ENCODE data around the gene ALDH3A1.
"Not testable (repeated sequence)": the region's sequence is repeated elsewhere in the genome, so short reads cannot be mapped to it uniquely, and the experiment has no call there.

ALDH3A1 gene

GRCh38 chr17:19747829-19748806, at the start of gene ALDH3A1:
TSS of gene ALDH3A1 (minus strand) at chr17:19748298. CDS start at chr17:19745129, 3,169 bp downstream.
- DNase-seq, result no peak

GRCh38 chr17:19796457-19796856, 48.4 kb upstream of the ALDH3A1 start:
- no peak for DNase-seq

- no peak for DNase-seq
Measured at GRCh38 chr17:19791918-19792550, 43.9 kb upstream of the ALDH3A1 start.

- no peak for DNase-seq
Measured at GRCh38 chr17:19787733-19788357, 39.7 kb upstream of the ALDH3A1 start.

- DNase-seq, result no peak
Measured at GRCh38 chr17:19785854-19786253, 37.8 kb upstream of the ALDH3A1 start.

GRCh38 chr17:19781488-19782458, 33.7 kb upstream of the ALDH3A1 start:
- DNase-seq, result no peak

- no peak for DNase-seq
Measured at GRCh38 chr17:19780846-19781245, 32.7 kb upstream of the ALDH3A1 start.

- no peak for DNase-seq
Measured at GRCh38 chr17:19773534-19773933, 25.4 kb upstream of the ALDH3A1 start.

GRCh38 chr17:19771971-19772630, 24.0 kb upstream of the ALDH3A1 start:
- DNase-seq, result no peak

GRCh38 chr17:19770985-19771735, 23.1 kb upstream of the ALDH3A1 start:
- DNase-seq, result no peak

- no peak for DNase-seq
Measured at GRCh38 chr17:19769946-19770652, 22.0 kb upstream of the ALDH3A1 start.

- no peak for DNase-seq
Measured at GRCh38 chr17:19768046-19768782, 20.1 kb upstream of the ALDH3A1 start.

- DNase-seq, result peak; percentile 25 to 28
Measured at GRCh38 chr17:19766421-19767270, 18.5 kb upstream of the ALDH3A1 start.

- DNase-seq, result no peak
Measured at GRCh38 chr17:19766016-19766415, 17.9 kb upstream of the ALDH3A1 start.

- not testable (repeated sequence) for DNase-seq
Measured at GRCh38 chr17:19763991-19764390, 15.9 kb upstream of the ALDH3A1 start.

GRCh38 chr17:19763416-19763815, 15.3 kb upstream of the ALDH3A1 start:
- DNase-seq, result no peak

- peak in 1 of 2 experiments; percentile 33 for DNase-seq
Measured at GRCh38 chr17:19762515-19762961, 14.4 kb upstream of the ALDH3A1 start.

GRCh38 chr17:19760746-19761145, 12.6 kb upstream of the ALDH3A1 start:
- DNase-seq, result no peak

Measured in NCI-H2081 (cell line).